ENCODE measurements around the gene CADPS2. TPM values are rescaled to one million over a fixed set of nuclear protein-coding genes. Genes with fewer than 3 reads are reported as not detected.

The CADPS2 gene
- total RNA-seq, 4 donors from 2014 or later, result 2.1 to 3.7 (median 2.8) TPM

DNA sequence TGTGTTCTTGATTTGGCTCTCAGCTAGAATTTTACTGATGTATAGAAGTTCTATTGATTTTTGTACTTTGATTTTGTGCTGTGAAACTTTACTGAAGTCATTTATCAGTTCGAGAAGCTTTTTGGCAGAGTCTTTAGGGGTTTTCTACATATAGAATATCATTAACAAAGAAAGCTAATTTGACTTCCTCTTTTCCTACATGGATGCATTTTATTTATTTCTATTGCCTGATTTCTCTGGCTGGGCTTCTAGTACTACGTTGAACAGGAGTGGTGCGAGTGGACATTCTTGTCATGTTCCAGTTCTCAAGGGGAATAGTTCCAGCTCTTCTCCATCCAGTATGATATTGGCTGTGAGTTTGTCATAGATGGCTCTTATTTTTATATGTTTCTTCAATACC lies 252.8 kb downstream of the CADPS2 start:
- TF ChIP-seq POLR2A (IDR thresholded peaks at IDR 0.05), result no peak
- TF ChIP-seq, protein P1, sequence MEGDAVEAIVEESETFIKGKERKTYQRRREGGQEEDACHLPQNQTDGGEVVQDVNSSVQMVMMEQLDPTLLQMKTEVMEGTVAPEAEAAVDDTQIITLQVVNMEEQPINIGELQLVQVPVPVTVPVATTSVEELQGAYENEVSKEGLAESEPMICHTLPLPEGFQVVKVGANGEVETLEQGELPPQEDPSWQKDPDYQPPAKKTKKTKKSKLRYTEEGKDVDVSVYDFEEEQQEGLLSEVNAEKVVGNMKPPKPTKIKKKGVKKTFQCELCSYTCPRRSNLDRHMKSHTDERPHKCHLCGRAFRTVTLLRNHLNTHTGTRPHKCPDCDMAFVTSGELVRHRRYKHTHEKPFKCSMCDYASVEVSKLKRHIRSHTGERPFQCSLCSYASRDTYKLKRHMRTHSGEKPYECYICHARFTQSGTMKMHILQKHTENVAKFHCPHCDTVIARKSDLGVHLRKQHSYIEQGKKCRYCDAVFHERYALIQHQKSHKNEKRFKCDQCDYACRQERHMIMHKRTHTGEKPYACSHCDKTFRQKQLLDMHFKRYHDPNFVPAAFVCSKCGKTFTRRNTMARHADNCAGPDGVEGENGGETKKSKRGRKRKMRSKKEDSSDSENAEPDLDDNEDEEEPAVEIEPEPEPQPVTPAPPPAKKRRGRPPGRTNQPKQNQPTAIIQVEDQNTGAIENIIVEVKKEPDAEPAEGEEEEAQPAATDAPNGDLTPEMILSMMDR (IDR thresholded peaks at IDR 0.05 in 4 of 5, conservative IDR thresholded peaks at IDR 0.05 in 1 of 5), result no peak
- no peak for ATAC-seq
- in situ Hi-C loops (cut with MboI; ENCODE audit: low sequenced_read_pairs in 4 of 4), result no loop called here
- Histone ChIP-seq H3K4me3 (no peak overlapping the region), H3K27me3 (no peaks in the 10 kb centered on the region), H3K36me3 (no peaks in the 10 kb centered on the region), H3K9me3 (no peaks in the 10 kb centered on the region), H3K4me1 (no peaks in the 10 kb centered on the region), H3K27ac (no peak overlapping the region)
- DNase-seq, result no peak
- intact Hi-C loops (cut with DNase I; ENCODE audit: low total_unique reads), result no loop called here

DNA sequence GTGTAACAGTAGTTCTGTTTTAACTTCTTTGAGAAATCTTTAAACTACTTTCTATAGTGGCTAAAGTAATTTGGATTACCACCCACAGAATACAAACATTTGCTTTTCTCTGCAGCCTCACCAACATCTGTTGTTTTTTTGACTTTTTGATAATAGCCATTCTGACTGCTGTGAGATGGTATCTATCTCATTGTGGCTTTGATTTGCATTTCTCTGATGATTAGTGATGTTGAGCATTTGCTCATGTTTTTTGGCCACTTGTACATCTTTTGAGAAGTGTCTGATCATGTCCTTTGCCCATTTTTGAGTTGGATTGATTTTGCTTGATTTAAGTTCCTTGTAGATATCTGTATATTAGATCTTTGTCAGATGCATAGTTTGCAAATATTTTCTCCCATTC lies 254.0 kb downstream of the CADPS2 start:
- DNase-seq (no peak), ATAC-seq (no peak)
- TF ChIP-seq, protein P1 (IDR thresholded peaks at IDR 0.05 in 4 of 5, conservative IDR thresholded peaks at IDR 0.05 in 1 of 5), result no peak
- no peak for TF ChIP-seq POLR2A (IDR thresholded peaks at IDR 0.05)
- Histone ChIP-seq H3K27ac (no peak overlapping the region), H3K4me1 (no peaks in the 10 kb centered on the region), H3K4me3 (no peak overlapping the region), H3K27me3 (no peaks in the 10 kb centered on the region), H3K36me3 (no peaks in the 10 kb centered on the region), H3K9me3 (no peaks in the 10 kb centered on the region)
- in situ Hi-C loops (cut with MboI; ENCODE audit: low sequenced_read_pairs in 4 of 4) (no loop called here), intact Hi-C loops (cut with DNase I; ENCODE audit: low total_unique reads) (no loop called here)

DNA sequence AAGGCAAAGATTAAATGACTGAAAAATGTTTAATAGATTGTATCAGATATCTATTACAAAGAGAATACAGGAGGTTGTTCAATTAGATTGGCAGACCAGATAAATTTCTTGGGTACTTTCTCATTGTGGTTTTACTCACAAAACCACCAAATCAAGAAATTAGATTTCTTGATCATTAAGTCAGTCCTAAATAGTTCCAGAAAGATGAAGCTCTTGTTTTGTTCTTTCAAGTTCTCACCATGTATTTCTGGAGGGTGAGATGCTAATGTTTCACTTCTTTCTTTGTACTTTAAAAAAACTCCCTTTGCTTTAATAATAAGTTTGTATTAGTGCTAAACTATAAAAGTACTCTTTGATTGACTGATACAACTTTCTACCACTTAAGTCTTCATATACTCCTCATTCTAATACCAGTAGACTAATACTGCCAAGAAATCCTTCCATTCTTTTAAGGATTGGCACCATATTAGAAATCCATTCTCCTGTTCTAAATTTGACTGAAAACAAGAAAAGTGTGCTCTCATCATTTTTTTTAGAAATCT lies 256.8 kb downstream of the CADPS2 start:
- no peak overlapping the region for H3K27ac ChIP-seq
- DNase-seq (no peak), ATAC-seq (no peak)
- H3K27me3 ChIP-seq, result no peaks in the 10 kb centered on the region
- intact Hi-C loops (cut with DNase I; ENCODE audit: low total_unique reads), result no loop called here
- no peak overlapping the region for H3K4me3 ChIP-seq
- TF ChIP-seq POLR2A (IDR thresholded peaks at IDR 0.05), result no peak
- TF ChIP-seq, protein P1 (IDR thresholded peaks at IDR 0.05 in 4 of 5, conservative IDR thresholded peaks at IDR 0.05 in 1 of 5), result no peak
- H3K36me3 ChIP-seq, result no peaks in the 10 kb centered on the region
- no peaks in the 10 kb centered on the region for H3K9me3 ChIP-seq
- no peaks in the 10 kb centered on the region for H3K4me1 ChIP-seq
- in situ Hi-C loops (cut with MboI; ENCODE audit: low sequenced_read_pairs in 4 of 4), result no loop called here

DNA sequence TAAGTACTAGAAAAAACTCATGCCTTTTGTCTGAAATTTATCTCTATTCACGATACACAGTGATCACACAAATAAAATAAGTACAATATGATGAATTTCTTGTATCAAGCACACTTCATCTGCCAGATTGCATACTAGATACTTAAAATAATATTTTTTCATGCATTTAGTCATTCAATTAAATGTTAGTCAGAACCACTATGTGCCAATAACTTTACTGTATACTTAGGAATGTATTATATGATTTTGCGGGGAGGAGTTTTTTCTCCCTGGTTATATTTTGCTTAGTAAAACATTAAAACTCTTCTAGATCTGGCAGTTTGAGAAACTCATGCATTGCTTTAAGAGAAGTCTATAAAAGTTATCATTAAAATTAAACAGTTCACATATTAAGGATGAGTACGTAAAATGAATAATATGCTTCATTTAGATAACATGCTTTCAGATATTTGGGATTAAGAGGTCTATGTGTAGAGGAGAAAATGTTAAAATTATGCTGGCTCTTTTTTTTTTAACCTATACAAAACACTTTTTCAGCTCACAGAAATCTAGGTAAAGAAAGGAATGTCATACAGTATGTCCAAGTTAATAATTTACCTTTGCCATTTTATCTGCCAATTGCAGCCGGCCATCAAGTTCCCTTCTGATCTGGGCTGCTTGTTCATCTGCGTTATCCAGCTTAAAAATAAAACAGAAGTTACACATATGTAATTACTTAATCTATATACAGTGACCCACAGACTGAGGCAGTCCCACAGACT lies 257.4 kb downstream of the CADPS2 start:
- Histone ChIP-seq H3K36me3 (no peaks in the 10 kb centered on the region), H3K27ac (no peak overlapping the region), H3K27me3 (no peaks in the 10 kb centered on the region), H3K9me3 (no peaks in the 10 kb centered on the region), H3K4me3 (no peak overlapping the region), H3K4me1 (no peaks in the 10 kb centered on the region)
- intact Hi-C loops (cut with DNase I; ENCODE audit: low total_unique reads) (no loop called here), in situ Hi-C loops (cut with MboI; ENCODE audit: low sequenced_read_pairs in 4 of 4) (no loop called here)
- no peak for TF ChIP-seq POLR2A (IDR thresholded peaks at IDR 0.05)
- TF ChIP-seq, protein P1 (IDR thresholded peaks at IDR 0.05 in 4 of 5, conservative IDR thresholded peaks at IDR 0.05 in 1 of 5), result no peak
- ATAC-seq (no peak), DNase-seq (no peak)
